T47D (cell line): Measurements from ENCODE around the gene TEKT2.

Experiments
- DNase-seq, 2 experiments: peaks; one replicate each; pipeline versions ENCODE4 v3.0.0 to v3.0.0-alpha.2; 2011 to 2012; ENCODE audit warnings: low read depth in 1 of 2, low spot score in 1 of 2
- JUND ChIP-seq: IDR thresholded peaks from 2 replicates; pipeline ENCODE4 v1.6.1; 2012; ENCODE audit warnings: low read depth
- in situ Hi-C: cut with HindIII; loops from 2 replicates; pipeline ENCODE4 v1.10.0; 2016; ENCODE audit warnings: low sequenced_read_pairs, low pct_unique_long_range_greater_than_20kb

The TEKT2 gene, protein sequence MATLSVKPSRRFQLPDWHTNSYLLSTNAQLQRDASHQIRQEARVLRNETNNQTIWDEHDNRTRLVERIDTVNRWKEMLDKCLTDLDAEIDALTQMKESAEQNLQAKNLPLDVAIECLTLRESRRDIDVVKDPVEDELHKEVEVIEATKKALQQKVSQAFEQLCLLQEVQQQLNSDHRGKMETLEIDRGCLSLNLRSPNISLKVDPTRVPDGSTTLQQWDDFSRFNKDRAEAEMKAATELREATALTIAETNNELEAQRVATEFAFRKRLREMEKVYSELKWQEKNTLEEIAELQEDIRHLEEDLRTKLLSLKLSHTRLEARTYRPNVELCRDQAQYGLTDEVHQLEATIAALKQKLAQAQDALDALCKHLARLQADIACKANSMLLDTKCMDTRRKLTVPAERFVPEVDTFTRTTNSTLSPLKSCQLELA

DNA sequence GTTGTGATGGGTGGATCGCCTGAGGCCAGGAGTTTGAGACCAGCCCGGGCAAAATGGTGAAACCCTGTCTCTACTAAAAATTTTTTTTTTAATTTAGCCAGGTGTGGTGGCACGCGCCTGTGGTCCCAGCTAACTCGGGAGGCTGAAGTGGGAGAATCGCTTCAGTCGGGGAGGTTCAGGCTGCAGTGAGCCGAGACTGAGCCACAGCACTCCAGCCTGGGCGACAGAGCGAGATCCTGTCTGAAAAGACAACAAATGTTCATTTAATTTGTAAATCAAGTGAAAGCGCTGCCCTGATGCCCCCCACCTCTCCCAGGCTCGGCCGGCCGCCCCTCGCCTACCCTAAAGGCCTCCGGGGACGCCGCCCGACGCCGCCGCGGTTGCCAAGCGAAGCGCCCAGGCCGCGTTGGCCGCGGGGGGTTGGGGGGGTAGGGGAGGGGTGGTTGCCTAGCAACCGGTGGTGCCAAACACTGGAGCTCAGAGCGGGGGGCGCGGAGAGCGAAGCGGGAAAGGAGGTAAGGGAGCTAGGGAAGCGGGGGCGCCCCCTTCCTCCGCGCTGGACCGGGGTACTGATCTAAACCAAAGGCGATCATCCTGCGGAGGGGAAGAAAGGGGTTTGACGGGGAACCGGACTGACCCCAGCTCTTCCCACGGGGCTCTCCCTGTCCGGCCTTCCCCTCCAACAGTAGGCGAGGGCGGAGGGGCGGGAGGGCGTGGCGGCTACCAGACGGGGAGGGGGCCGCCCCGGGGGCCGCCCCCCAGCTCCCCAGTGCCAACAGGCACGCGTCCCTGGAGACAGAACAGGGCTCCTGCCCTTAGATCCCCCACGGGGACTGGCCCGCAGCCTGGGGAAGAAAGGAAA lies at the start of gene TEKT2:
TSS of gene TEKT2 (plus strand) at position 460 of the 862 bp plus-strand sequence. CDS start 828 bp downstream, outside the sequence.
- TF ChIP-seq JUND: no peak
- in situ Hi-C loops: no loop called here
- no peak for DNase-seq

- in situ Hi-C loops: no loop called here
- no peak for TF ChIP-seq JUND
- no peak for DNase-seq
Measured at GRCh38 chr1:36034692-36035091, 49.2 kb upstream of the TEKT2 start.

DNA sequence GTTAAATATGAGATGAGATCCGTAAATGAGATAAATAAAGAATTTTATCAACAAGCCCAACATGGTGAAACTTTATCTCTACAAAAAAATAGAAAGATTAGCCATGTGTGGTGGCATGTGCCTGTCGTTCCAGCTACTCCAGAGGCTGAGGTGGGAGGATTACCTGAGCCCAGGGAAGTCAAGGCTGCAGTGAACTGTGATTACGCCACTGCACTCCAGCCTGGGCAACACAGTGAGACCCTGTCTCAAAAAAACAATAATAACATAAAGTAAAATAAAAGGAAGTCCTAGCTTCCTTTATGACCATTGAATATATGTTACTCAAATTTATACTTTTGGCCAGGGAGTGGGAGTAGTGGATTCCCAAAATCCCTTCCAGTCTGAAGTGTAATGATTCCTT lies 48.7 kb upstream of the TEKT2 start:
- in situ Hi-C loops: no loop called here
- TF ChIP-seq JUND: no peak
- DNase-seq: no peak

DNA sequence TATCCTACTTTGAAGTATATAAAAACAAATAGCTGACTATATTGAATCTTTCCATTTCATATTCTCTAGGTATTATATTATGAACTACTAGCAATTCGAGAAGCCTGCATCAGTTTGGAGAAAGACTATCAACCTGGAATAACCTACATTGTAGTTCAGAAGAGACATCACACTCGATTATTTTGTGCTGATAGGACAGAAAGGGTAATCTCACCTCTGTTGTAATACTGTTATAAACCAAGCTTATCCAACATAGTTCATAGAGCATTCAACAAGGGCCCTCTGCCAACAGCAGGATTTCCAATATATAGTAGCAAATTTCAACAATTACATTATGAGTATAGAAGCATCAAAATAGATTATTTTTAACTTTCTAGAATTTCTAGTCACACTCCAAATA lies 43.7 kb upstream of the TEKT2 start:
- in situ Hi-C loops: no loop called here
- DNase-seq: no peak
- TF ChIP-seq JUND: no peak

DNA sequence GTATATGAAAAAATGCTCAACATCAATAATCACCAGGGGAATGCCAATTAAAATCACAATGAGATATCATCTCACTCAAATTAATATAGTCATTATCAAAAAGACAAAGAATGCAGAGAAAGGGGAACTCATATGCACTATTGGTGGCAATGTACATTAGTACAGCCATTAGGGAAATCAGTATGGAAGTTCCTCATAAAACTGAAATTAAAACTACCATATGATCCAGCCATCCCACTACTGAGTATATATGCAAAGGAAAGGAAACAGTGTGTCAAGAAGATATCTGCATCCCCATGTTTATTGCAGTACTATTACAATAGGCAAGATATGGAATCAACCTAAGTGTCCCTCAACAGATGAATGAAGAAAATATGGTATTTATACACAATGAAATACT lies 32.1 kb upstream of the TEKT2 start:
- no peak for TF ChIP-seq JUND
- in situ Hi-C loops: no loop called here
- no peak for DNase-seq

DNA sequence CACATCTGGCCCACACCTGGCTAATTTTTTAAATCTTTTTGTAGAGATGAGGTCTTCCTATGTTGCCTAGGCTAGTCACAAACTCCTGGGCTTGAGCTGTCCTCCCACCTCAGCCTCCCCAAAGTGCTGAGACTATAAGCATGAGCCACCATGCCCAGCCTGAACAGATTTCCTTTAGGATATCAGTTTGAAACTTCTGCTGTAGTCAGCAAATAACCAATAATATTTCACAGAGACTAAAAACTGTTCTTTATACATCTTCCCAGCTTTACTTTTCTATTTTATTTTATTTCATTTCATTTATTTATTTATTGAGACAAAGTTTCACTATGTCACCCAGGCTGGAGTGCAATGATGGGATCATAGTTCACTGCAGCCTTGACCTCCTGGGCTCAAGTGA lies 29.9 kb upstream of the TEKT2 start:
- TF ChIP-seq JUND: no peak
- in situ Hi-C loops: no loop called here
- DNase-seq: no peak

DNA sequence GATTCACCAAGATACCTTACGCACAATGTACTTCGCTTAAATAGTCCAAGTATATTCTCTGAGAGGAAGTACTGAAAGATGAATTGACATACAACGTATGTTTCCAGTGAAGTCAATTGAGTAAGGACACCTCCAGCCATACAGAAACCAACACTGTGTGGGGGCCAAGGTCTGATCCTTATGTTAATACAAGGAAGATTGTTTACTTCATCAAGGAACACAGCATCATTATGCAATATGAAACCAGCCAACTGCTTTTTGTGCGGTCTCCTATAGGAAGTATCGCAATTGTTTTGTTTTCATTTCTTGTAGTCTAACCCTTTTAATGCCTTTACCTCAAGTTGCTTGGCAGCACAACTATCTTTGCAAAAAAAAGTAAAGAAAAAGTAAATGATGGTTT lies 28.2 kb upstream of the TEKT2 start:
- in situ Hi-C loops: no loop called here
- TF ChIP-seq JUND: no peak
- DNase-seq: no peak

GRCh38 chr1:36062315-36062714 lies 21.6 kb upstream of the TEKT2 start:
- in situ Hi-C loops: no loop called here
- DNase-seq: no peak
- TF ChIP-seq JUND: no peak

GRCh38 chr1:36067871-36068270 lies 16.0 kb upstream of the TEKT2 start:
- TF ChIP-seq JUND: no peak
- no peak for DNase-seq
- in situ Hi-C loops: no loop called here

- in situ Hi-C loops: no loop called here
- TF ChIP-seq JUND: no peak
- DNase-seq: no peak
Measured at GRCh38 chr1:36068866-36069265, 15.0 kb upstream of the TEKT2 start.

DNA sequence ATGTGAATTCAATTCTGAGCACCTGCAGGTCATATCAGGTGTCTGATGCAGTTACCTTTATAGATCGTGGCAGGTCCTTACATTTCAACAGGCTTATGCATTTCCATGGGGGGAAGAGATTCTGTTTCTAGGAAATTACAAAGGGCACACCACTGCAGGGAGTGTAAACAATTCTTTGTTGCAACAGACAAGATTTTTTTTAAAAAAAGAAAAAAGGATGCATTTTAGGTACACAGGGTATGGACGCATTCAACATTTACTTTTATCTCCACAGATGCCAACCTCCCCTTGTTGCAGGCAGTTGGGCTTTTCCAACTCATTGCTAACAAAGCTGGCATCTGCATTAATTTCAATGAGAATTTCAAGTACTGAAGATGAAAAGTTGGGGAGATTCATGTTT lies 13.5 kb upstream of the TEKT2 start:
- TF ChIP-seq JUND: no peak
- in situ Hi-C loops: no loop called here
- no peak for DNase-seq

- DNase-seq: no peak
- in situ Hi-C loops: no loop called here
- TF ChIP-seq JUND: no peak
Measured at GRCh38 chr1:36076979-36077573, 6.8 kb upstream of the TEKT2 start.

DNA sequence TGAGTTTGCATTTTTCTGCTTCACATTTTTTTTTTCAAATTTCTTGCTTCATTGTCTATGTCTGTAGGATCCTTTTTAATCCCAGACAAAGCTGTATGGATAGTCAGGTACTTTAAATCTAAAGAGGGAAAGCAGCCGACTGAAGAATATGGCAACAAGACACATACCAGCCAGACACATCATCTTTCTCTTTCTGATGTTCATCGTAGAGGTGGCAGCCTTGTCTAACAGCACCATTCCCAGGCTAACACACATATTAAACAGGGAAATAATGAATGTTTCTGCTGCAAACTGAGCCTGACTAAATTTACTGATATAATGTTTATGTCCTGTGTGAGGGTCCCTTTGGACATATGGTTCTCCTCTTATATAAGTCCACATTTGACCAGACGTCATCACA lies 3.7 kb upstream of the TEKT2 start:
- DNase-seq: no peak
- in situ Hi-C loops: no loop called here
- no peak for TF ChIP-seq JUND
